Neural progenitor cell (in vitro differentiated cells): ENCODE data around the gene OLIG2. TPM values are rescaled to one million over a fixed set of nuclear protein-coding genes. Genes with fewer than 3 reads are reported as not detected.
A peak's percentile ranks its signal among the peaks of the same experiment; 100 is the strongest.

Source experiments
- DNase-seq: peaks from one replicate; pipeline ENCODE4 v3.0.0-alpha.2; 2016; ENCODE audit warnings: low spot score
- H2AFZ ChIP-seq: fragments of 200-600 bp; sonication (generic); replicated peaks from 2 replicates; pipeline ENCODE4 v1.6.1; 2016; ENCODE audit warnings: antibody characterized with exemption
- H3F3A ChIP-seq: fragments of 200-600 bp; sonication (generic); 2 replicates; pipeline ENCODE4 v1.6.1; 2016; ENCODE audit warnings: antibody characterized with exemption, low read depth
- H3K27ac ChIP-seq: fragments of 200-600 bp; sonication (generic); 2 replicates; pipeline ENCODE4 v1.5.1; 2016; ENCODE audit warnings: mild to moderate bottlenecking
- H3K27me3 ChIP-seq: fragments of 200-600 bp; sonication (generic); 2 replicates; pipeline ENCODE4 v1.6.1; 2016; ENCODE audit warnings: mild to moderate bottlenecking, moderate library complexity
- H3K36me3 ChIP-seq: fragments of 200-600 bp; sonication (generic); 2 replicates; pipeline ENCODE4 v1.5.1; 2016
- H3K4me1 ChIP-seq: fragments of 200-600 bp; sonication (generic); 2 replicates; pipeline ENCODE4 v1.6.1; 2016; ENCODE audit warnings: mixed run types
- H3K4me2 ChIP-seq: fragments of 200-600 bp; sonication (generic); 2 replicates; pipeline ENCODE4 v1.6.1; 2016
- H3K4me3 ChIP-seq: fragments of 200-600 bp; sonication (generic); 2 replicates; pipeline ENCODE4 v1.5.1; 2016
- H3K79me2 ChIP-seq: fragments of 200-600 bp; sonication (generic); 2 replicates; pipeline ENCODE4 v1.6.1; 2016; ENCODE audit warnings: low read depth
- H3K9ac ChIP-seq: fragments of 200-600 bp; sonication (generic); 2 replicates; pipeline ENCODE4 v1.6.1; 2016
- H3K9me3 ChIP-seq: fragments of 200-600 bp; sonication (generic); 2 replicates; pipeline ENCODE4 v1.5.1; 2016; ENCODE audit warnings: low read depth
- H4K20me1 ChIP-seq: fragments of 200-600 bp; sonication (generic); 2 replicates; pipeline ENCODE4 v1.6.1; 2016; ENCODE audit warnings: low read depth
- H3K27ac Mint-ChIP-seq: 3 replicates; pipeline ENCODE4 v1.8.0; 2021; ENCODE audit warnings: mixed read lengths
- H3K27me3 Mint-ChIP-seq: 2 replicates; pipeline ENCODE4 v1.8.0; 2022; ENCODE audit warnings: low read depth, mild to moderate bottlenecking, inconsistent platforms, moderate library complexity, mixed read lengths; ENCODE audit not compliant: insufficient read depth
- H3K36me3 Mint-ChIP-seq: 3 replicates; pipeline ENCODE4 v1.8.0; 2021; ENCODE audit warnings: mixed read lengths
- H3K4me1 Mint-ChIP-seq: 3 replicates; pipeline ENCODE4 v1.8.0; 2021; ENCODE audit warnings: mixed read lengths
- H3K4me3 Mint-ChIP-seq: 3 replicates; pipeline ENCODE4 v1.8.0; 2021; ENCODE audit warnings: mild to moderate bottlenecking, moderate library complexity, mixed read lengths
- H3K9me3 Mint-ChIP-seq: 3 replicates; pipeline ENCODE4 v1.8.0; 2020; ENCODE audit warnings: mixed read lengths
- EZH2 ChIP-seq: fragments of 200-600 bp; sonication (generic); IDR thresholded peaks from 2 replicates; pipeline ENCODE4 v1.6.1; 2017; ENCODE audit warnings: antibody characterized with exemption, mild to moderate bottlenecking, moderate library complexity
- EZH2phosphoT487 ChIP-seq: fragments of 200-600 bp; sonication (generic); IDR thresholded peaks from 2 replicates; pipeline ENCODE4 v1.6.1; 2017; ENCODE audit warnings: antibody characterized with exemption
- total RNA-seq: library from RNA; depleted of rRNA; stranded (reverse); fragments of >200 nt; gene quantifications from 2 replicates; pipeline ENCODE4 v1.2.3, GENCODE V29; 2015; ENCODE audit warnings: low replicate concordance
- TF ChIP-seq, protein P1 (sequence below): fragments of 200-600 bp; sonication (generic); IDR thresholded peaks from 2 replicates; pipeline ENCODE4 v1.5.1; 2017; ENCODE audit warnings: antibody characterized with exemption, mild to moderate bottlenecking

OLIG2 gene
- total RNA-seq, 1 donor from 2014 or later: not detected

DNA sequence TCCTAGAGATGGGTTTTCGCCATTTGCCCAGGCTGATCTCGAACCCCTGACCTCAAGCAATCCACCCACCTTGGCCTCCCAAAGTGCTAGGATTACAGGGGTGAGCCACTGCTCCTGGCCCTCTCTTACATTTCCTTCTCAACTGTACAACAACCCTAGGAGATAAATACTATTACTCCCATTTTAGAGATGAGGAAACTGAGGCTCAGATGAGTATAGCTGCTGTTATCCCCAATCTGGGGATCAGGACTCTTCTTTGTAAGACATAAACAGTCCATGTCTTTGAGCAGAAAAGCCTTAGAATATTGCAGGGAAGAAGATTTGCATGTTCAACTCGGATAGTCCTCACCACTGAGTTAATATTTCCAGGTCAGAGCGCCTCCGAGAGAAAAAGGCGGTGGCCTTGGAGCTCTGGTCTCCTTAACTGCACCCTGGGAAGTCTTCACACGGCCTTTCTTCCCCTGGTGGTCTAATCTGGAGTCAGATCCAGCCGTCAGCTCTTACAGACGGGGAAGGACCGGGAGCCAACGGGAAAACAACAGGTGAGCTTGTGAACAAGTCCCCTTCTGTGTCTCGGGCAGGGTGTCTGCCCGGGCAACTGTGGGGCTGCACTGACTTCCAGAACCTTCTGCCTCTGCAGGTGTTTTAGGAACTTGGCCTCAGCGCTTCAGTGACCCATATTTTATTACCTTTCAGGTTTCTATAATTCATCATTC lies 38.3 kb downstream of the OLIG2 start:
- H3K36me3 Mint-ChIP-seq: no peaks in the 10 kb centered on the region
- no peak overlapping the region for H2AFZ ChIP-seq
- TF ChIP-seq EZH2phosphoT487 (no peak), EZH2 (no peak)
- TF ChIP-seq, protein P1, sequence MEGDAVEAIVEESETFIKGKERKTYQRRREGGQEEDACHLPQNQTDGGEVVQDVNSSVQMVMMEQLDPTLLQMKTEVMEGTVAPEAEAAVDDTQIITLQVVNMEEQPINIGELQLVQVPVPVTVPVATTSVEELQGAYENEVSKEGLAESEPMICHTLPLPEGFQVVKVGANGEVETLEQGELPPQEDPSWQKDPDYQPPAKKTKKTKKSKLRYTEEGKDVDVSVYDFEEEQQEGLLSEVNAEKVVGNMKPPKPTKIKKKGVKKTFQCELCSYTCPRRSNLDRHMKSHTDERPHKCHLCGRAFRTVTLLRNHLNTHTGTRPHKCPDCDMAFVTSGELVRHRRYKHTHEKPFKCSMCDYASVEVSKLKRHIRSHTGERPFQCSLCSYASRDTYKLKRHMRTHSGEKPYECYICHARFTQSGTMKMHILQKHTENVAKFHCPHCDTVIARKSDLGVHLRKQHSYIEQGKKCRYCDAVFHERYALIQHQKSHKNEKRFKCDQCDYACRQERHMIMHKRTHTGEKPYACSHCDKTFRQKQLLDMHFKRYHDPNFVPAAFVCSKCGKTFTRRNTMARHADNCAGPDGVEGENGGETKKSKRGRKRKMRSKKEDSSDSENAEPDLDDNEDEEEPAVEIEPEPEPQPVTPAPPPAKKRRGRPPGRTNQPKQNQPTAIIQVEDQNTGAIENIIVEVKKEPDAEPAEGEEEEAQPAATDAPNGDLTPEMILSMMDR: no peak
- no peaks in the 10 kb centered on the region for H3K36me3 ChIP-seq
- H3K9me3 Mint-ChIP-seq: peaks cover 6% of the 10 kb centered on the region
- H3K9ac ChIP-seq: no peak overlapping the region
- H3K4me1 Mint-ChIP-seq: peaks cover 29% of the 10 kb centered on the region
- H3F3A ChIP-seq: peaks cover 16% of the 10 kb centered on the region
- no peak overlapping the region for H3K4me3 Mint-ChIP-seq
- DNase-seq: peak; percentile 48
- no peaks in the 10 kb centered on the region for H3K9me3 ChIP-seq
- H4K20me1 ChIP-seq: peaks cover 27% of the 10 kb centered on the region
- no peak overlapping the region for H3K27ac ChIP-seq
- peaks cover 28% of the 10 kb centered on the region for H3K27me3 Mint-ChIP-seq
- no peaks in the 10 kb centered on the region for H3K79me2 ChIP-seq
- H3K4me1 ChIP-seq: peaks cover 4% of the 10 kb centered on the region
- no peak overlapping the region for H3K4me2 ChIP-seq
- no peak overlapping the region for H3K4me3 ChIP-seq
- H3K27me3 ChIP-seq: peaks cover 99% of the 10 kb centered on the region
- H3K27ac Mint-ChIP-seq: no peak overlapping the region

DNA sequence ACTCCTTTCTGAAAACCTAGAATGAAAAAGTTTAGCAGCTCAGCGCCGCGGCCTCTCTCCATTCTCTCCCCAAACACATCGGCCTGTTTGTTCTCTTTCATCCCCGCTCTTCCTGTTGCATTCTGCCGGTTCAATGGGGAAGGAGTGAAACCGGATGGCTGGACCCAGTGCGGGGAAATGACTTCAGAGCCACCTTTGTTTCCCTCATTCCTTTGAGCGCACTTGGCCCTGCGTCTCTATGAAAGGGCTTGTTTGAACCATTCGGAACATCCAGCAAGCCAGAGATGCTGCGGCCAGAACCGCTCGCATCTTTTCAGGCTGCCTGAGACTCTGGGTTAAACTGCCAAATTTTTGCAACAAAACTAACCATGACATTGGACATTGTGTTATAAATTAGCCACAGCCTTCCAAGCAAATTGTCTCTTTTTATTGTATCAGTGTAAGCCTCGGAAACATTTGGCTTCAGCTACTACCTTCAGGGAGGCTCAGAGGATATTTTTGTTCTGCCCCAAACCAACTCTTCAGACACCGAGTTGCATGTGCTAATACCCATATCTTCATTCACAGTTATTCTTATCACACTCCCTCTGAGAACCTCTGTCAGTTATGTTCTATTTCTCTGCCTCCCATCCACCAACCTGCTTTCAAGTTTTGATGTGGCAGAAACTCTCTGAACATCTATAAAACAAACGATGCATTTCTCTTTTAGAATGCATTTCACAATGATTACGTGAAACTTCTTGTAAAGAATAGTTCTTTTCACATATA lies 39.1 kb downstream of the OLIG2 start:
- Mint-ChIP-seq H3K9me3 (peaks cover 11% of the 10 kb centered on the region), H3K4me1 (peaks cover 22% of the 10 kb centered on the region), H3K36me3 (no peaks in the 10 kb centered on the region), H3K27me3 (peaks cover 35% of the 10 kb centered on the region), H3K27ac (no peak overlapping the region), H3K4me3 (no peak overlapping the region)
- H3F3A ChIP-seq: peaks cover 16% of the 10 kb centered on the region
- H3K36me3 ChIP-seq: no peaks in the 10 kb centered on the region
- no peak overlapping the region for H2AFZ ChIP-seq
- H3K4me2 ChIP-seq: no peak overlapping the region
- H3K79me2 ChIP-seq: no peaks in the 10 kb centered on the region
- no peak overlapping the region for H3K27ac ChIP-seq
- H3K27me3 ChIP-seq: peaks cover 99% of the 10 kb centered on the region
- H3K9ac ChIP-seq: no peak overlapping the region
- H4K20me1 ChIP-seq: peaks cover 33% of the 10 kb centered on the region
- TF ChIP-seq, protein P1: no peak
- peak; percentile 66 for TF ChIP-seq EZH2
- H3K4me3 ChIP-seq: no peak overlapping the region
- H3K4me1 ChIP-seq: peaks cover 4% of the 10 kb centered on the region
- no peaks in the 10 kb centered on the region for H3K9me3 ChIP-seq
- peak; percentile 40 for DNase-seq

DNA sequence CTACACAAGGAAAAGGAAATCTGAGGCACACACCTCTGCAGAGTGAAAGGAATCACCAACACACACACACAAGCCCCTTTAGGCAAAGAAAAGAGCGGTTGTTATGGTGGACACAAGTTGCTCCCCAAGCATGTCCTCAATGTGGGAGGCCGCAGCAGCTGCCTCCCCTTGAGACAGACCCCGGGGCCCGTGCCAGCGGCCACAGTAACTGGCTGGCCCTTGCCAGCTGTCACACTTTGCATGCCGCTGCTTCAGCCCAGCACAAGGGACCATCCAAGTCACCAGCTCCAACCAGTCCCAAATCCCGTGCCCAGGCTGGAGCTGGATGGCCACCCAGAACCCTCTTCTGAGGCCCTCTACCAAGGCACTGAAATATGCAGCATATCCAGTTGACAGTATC lies 41.3 kb downstream of the OLIG2 start:
- H4K20me1 ChIP-seq: peaks cover 51% of the 10 kb centered on the region
- peaks cover 24% of the 10 kb centered on the region for H3K4me1 Mint-ChIP-seq
- H2AFZ ChIP-seq: no peak overlapping the region
- no peak overlapping the region for H3K27ac Mint-ChIP-seq
- peaks cover 99% of the 10 kb centered on the region for H3K27me3 ChIP-seq
- no peak overlapping the region for H3K4me2 ChIP-seq
- H3K27me3 Mint-ChIP-seq: peaks cover 36% of the 10 kb centered on the region
- DNase-seq: no peak
- H3K79me2 ChIP-seq: no peaks in the 10 kb centered on the region
- H3K4me1 ChIP-seq: peaks cover 19% of the 10 kb centered on the region
- H3K36me3 ChIP-seq: no peaks in the 10 kb centered on the region
- TF ChIP-seq, protein P1: no peak
- no peak for TF ChIP-seq EZH2phosphoT487
- no peak for TF ChIP-seq EZH2
- no peak overlapping the region for H3K27ac ChIP-seq
- H3K9ac ChIP-seq: no peak overlapping the region
- H3K4me3 Mint-ChIP-seq: no peak overlapping the region
- no peaks in the 10 kb centered on the region for H3K9me3 ChIP-seq
- H3K36me3 Mint-ChIP-seq: no peaks in the 10 kb centered on the region
- H3K4me3 ChIP-seq: no peak overlapping the region
- peaks cover 24% of the 10 kb centered on the region for H3F3A ChIP-seq
- peaks cover 11% of the 10 kb centered on the region for H3K9me3 Mint-ChIP-seq
